Ramos (cell line): Measurements from ENCODE around the gene SNX5.

Experiments
- in situ Hi-C: fragments of 300-500 bp; cut with MboI; formaldehyde crosslinking; loops from one replicate; pipeline ENCODE4 v1.14.3; 2022; ENCODE audit warnings: low sequenced_read_pairs; ENCODE audit not compliant: unreplicated experiment

The SNX5 gene

DNA sequence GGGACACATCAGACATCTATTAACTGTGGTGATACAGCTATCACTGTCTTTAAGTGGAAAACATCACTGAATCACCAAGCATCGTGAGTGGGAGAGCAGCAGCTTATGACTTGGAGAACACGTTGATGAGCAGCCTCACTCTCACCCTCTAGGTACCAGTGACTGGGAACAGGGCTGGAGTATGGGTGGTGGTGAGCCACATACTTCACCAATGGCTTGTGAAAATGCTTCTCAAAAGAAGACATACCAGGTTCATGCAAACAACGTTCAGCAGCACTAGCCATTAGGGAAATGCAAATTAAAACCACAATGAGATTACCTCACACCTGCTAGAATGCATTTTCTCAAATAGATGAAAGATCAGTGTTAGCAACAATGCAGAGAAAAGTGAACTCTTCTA is 25.3 kb downstream of the SNX5 start:
- in situ Hi-C loops = no loop called here

DNA sequence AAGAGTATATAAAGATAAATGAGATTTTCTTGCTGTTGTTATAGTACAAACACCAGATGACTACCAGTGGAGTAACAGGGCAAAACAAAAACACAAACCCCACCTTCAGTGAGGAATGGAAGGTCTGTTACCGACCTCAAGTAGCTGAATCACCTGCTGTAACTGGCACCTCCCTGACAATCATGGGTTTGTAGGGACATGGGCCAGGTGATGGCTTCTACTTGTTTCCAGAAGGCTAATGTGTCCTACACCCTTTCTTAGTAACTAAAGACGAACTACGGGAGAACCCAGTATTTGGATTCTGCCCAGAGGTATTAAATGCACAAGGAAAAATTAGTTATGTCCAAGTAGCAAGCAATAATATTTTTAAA is 26.8 kb downstream of the SNX5 start:
- in situ Hi-C loops = no loop called here

DNA sequence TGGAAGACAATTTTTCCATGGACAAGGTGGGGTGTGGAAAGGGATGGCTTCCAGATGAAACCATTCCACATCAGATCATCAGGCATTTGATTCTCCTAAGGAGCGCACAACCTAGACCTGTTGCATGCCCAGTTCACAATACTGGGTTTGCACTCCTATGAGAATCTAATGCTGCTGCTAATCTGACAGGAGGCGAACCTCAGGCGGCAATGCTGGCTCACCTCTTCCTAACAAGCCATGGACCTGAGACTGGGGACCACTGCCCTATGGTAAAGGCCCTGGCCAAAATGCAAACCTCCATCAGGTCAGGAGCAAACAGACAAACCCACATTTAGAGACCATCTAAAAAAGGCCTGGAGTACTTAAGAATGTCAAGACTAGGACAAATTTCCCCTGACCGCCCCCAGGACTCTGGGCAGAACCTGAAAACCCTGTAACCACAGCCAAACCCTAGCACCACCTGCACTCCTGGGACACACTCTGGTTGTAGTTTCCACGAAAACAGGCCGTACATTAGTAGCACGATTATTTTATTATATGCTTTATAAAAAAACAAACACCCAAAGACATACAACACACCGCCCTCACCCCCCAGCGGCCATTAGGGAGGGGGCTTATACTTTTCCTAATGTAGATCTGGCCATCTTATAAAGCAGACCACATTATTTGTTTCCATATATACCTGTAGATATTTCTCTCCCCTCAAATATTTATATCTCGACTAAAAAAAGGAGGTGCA is 27.3 kb downstream of the SNX5 start:
- in situ Hi-C loops = no loop called here

DNA sequence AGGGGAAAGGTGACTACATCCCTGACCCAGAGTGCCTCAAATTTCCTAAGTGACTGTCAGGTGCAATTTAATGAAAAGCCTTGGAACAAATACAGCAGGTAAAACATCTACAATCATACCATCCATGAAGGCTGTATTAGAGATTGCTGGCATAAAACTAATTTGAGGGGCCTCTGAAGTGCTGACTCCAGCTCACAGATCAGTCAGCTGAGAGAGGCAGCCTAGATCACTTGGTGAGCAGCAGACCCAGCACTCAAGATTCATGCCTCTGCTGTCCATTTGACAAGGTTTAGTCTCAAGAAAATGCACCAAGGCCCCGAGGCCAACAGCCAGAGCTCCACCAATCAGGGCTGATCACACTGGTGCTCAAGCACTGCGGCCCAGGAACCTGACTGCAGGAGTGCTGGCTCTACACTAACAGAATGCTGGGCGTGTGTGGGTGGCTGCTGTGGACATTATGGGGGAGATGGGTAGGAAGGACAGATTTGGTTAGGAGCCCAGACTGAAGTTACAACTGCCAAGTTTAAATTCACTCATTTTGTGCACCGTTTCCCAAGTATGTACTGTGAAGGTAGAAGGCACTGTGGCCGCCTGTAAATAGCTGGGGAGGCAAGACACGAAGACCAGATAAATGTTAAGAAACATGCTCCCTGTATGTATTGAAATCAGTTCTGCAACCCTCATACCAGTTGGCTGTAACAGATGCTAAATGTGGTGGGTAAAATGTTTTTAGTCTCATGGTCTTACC is 28.2 kb downstream of the SNX5 start:
- in situ Hi-C loops = no loop called here

DNA sequence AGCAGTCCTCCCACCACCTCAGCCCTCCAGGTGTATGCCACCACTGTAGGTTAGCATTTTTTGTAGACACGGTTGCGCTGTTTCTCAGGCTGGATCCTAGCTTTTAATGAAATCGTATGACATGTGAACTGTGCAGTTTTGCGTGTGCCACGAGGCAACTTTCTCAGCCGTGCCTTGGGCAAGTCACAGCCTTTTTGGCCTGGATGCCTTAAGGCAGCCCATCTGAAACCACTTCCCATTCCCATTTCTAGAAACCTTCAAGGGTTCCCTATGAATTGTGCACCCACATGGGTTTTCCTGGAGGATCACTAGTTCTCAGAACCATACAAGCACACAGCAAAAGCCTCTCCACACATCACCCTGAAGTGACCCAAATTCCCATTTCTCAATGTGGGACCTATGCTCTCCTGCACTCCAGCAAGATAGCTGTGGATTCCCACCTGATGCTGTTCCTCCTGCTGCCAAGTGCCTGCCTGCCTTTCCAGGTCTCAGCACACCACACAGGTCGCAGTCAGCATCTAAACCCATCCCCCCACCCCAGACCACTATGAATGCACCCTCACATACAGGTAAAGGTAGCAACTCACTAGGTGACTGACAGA is 28.9 kb downstream of the SNX5 start:
- in situ Hi-C loops = no loop called here

DNA sequence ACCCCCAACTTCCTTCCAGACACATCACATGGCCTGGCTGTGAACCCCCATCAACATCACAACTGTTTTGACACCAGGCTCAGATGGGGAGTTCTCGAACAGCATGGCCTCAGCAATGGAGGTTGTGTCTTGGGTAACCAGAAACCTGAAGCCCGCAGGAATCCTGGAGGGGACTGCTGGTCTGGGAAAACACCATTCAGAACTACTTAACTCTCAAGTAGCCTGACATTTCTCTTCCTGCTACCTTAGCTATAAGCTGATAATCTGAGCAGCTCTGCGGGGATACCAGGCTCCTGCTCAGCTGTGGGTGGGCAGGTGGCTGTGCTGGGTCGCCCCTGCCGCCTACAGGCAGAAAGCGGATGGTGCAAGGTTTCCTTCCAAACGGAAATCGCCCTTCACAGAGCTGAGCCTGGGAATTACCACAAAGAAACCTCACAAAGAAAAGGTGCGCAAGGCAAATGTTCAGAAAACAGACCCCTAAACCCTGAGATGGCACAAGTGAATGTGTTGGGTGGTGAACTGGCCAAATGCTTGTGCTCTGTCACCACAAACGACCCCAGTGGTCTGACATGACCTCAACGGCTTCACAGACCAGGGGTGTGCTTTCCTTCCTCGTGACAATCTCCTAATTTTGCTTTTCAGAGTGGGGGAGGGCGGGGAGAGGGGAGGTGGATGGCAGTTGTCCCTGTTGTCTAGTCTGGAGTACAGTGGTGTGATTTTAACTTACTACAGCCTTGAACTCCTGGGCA is 29.5 kb downstream of the SNX5 start:
- in situ Hi-C loops = no loop called here

DNA sequence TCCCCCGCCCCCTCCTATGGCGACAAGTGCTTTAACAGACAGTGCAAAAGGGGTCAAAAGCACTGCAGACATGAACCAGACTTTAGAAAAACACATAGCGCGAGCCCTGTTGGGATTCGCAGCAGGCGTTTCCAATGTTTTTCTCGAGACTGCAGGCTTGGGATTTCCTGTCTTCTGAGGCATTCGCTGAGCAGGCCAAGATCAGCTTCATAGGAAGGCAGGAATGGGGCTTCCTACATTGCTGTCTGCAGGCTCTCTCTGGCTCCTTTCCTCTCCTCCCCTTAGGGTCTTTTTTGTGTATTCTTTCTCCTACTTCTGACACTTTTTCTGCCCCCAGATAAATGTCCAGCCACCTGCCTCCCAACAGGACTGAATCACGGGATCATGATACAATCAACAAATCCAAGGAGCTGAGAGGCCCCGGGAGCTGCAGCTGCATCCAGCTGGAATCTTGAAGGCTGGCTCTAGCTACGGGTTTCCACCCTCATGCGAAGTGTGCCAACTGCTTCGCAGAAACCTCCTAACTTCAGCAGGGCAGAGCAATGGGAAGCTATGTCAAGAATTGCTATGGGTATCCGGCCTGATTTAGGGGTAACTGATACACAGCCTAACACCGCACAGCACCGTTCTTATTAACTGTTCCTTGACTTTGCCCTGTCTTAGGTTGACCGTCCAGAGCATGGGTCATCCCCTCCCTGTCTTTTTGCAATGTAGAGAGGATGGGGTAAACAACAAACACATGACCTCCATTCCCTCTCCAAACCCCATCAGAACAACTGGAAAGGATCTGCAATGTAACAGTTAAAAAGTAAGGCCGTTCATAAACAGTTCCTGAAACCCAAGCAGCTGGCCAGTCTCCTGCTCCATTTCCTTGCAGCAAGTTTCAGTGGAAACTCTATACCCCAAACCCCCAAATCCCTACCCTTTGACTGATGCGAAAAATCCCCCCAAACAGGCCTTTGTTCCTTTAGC is 31.5 kb downstream of the SNX5 start:
- in situ Hi-C loops = no loop called here

DNA sequence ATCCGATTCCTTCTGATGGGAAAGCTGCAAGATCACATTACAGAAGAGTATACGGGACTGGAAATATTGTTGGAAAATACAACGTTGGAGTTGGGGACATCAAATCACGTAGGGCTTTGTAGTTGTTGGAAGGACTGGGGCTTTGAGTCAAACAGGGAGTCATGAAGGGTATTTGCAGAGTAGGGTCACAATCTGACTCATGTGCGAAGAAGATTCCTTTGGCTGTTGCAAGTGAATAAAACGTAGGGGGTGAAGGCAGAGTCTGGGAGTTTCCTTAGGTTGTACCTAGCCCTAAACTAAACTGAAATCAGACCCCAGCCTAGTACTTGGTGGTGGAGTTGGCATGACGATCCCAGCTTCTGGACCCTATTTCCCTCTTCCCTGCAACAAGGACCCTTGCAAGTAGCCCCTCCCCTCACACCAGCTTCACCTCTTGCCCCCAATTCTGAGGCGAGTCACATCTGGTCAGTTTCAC is 32.3 kb downstream of the SNX5 start:
- in situ Hi-C loops = no loop called here

DNA sequence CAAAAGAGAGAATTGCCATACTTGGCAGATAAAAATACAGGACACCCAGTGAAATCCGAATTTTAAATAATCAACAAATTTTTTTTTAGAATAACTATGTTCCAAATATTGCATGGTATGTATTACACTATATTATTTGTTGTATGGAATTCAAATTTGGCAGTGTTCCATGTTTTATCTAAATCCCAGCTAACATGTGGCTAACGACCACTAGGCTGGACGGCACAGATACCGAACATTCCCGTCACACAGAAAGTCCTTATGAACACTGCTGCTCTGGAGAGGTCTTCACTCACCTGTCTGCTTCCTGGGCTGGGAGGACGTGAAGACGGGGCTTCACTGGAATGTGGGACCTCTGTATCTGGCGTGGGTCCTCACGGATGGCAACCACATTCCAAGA is 32.8 kb downstream of the SNX5 start:
- in situ Hi-C loops = no loop called here

DNA sequence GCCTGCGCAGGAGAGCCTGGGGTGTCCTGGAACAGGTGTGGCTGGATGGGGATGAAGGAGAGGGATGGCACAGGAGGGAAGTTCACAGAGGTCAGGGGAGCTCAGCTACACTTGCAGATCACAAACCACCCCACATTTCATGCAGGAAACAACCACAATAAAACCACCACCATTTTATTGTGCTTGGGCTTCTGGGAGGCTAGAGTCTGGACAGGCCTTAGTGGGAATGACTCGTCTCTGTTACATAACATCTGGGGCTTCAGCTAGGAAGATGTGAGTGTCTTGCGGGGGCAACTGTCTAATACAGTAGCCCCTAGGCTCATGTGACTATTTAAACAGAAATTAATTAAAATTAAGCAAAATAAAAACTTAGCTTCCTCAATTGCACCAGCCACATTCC is 33.4 kb downstream of the SNX5 start:
- in situ Hi-C loops = no loop called here

DNA sequence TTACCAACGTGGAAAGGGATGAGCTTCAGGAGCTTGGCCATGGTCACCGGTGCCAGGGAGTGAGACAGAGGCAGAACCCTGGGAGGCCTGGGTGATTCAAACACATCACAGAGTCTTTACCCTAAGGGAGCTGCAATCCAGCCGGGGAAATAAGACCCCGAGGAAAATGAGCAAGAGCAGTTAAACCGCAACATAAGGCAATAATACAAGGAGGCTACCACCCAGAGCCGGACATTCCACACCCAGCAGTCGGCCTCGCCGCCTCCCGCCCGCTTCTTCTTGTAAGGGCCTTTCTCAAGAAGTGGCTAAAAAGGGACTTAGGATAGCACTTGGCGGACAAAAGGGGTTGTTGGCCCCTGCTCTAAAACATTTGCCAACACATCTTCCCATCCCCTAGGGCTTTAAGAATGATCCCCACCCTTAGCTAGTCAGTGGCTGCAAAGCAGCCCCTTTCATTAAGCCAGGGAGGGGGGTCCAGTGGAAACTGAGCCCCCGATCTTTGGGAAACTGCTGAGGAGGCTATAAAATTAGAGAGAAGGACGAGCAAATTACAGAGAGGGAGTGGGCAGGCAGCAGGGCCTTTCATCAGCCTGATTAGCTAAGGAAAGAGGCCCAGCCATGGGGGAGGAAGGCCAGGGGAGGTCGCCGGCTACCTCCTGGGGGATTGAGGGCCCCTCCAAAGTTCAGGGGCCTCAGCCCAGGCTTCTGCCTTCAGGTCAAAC is 34.3 kb downstream of the SNX5 start:
- in situ Hi-C loops = no loop called here

DNA sequence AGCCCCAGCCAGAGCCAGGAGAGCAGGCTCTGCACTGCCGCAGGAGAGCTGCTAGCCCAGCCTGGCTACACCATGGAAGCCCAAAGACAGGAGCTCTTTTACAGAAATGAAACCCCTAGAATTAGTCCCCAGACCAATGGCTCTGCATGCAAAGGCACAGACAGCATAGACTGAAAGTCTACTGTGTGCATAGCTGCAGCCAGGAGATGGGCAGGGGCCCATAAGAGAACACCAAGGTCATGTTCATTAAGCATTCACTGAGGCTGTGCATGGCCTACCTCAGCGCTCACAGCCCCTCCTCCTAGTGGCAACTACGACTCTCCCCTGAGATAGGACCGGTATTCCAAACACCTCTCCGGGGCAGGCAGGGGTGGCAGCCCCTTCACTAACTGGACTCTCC is 34.9 kb downstream of the SNX5 start:
- in situ Hi-C loops = no loop called here

DNA sequence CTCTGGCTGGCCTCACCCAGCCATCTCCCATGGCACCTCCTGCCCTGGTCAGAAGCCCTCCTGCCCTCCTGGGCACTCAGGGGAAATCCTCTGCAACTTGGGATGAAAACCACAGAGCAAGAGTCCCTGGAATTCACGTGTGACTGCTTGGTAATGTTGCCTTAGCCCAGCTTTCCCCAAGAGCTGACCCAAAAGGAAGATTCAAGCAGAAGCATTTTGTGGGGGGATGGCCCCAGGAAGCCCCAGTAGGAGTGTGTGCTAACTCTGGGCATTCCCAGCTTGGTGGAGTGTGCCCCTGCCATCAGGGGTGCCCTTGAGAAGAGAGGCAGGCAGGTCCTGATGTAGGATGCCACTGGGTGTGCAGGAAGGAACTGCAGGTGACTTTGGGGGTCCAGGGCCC is 35.5 kb downstream of the SNX5 start:
- in situ Hi-C loops = no loop called here

DNA sequence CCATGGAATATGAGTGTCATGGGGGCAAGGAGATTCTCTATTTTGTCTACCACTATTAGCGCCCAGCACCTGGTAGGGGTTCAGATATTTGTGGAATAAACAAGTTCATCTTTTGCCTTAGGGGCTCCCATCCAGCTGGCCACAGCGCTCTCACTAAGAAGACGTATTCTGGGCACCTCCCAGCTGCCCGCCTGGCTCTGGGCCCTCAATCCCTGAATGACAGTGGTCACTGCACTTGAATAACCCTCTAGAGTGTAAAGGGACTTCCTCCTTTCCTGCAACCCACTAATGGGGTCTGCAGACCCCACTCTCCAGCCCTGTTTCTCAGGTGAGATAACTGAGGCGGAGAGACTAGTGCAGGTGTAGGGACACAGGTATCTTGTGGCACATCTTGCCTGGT is 36.2 kb downstream of the SNX5 start:
- in situ Hi-C loops = no loop called here

DNA sequence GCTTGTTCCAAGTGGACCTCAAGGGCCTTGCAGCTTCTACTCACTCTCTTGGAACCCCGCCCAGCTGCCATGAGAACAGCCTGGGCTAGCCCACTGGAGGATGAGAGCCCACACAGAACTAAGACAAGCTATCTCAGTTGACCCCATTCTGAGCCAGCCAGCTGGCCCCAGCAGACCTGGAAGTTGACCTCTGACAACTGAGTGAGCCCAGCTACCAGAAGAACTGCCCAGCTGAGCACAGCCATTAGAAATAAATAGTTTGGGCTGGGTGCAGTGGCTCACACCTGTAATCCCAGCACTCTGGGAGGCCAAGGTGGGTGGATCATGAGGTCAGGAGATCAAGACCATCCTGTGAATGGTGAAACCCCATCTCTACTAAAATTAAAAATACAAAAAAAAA is 37.1 kb downstream of the SNX5 start:
- in situ Hi-C loops = no loop called here

DNA sequence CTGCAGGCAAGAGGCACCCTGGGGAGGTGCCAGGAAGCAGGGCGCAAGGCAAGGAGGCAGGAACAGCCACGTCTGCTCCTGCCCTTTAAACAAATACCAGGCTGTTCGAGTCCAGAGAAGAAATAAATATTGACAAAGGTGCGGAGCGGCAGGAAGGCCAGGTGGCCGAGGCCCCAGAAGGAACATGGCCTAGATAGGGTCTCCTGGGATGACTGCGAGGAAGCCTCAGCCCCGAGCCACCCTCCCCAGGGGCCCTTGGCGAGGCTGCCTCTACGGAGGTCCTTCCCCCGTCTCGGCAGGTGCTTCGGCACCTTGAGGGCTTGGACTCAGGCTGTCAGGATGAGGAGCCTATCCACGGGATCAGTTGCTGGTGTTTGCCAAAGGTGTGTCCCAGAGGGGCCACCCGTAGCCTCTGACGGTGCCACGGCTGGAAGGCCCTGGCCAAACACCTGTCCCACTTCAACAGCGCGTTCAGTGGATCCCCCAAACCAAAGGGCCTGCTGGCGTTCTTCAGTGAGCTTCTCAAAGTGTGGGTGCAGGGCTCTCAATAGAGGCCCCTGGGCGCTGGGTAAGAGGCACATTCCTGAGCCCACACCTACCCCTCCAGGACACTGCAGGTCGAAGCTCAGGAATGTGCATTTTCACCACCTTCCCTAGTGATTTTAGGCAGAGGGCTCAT is 39.8 kb downstream of the SNX5 start:
- in situ Hi-C loops = no loop called here

DNA sequence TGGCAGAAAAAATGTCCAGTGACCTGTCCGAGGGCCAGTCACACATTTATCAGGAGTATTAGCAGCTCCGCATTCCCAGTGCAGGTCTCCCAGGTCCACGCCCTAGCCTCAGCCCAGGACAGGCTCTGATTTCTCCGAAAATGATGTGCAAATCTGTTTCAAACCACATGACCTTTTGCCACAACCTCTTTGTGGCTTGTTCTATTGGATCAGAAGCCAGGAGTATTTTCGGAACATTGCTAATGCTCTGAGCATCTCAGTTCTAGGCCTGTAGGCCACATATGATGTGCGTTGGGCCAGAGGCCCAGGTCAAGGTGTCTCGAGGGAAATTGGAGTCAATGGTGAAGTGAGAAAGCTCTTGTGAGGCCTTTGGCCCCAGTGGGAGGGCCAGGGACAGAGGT is 40.4 kb downstream of the SNX5 start:
- in situ Hi-C loops = no loop called here

DNA sequence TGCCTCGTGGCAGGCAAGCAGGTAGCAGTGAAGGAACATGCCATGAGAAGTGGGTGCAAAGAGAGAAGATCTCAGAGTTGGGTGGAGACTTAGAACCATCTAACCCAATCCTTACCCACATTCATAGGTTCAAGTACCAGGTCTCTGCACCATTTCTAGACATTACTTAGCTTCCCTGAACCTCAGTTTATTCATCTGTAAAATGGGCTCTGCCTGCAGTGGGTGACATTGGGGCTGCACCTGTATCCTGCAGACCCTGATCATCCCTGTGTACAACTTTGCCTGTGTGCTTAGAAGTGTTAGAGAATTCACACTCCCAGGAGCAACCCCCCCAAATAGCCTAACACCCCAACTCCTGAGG is 42.7 kb downstream of the SNX5 start:
- in situ Hi-C loops = no loop called here
